HG03139 (cell line): ENCODE data around the gene BOK.

Source experiments
- ATAC-seq: cut with Tn5 transposase; IDR thresholded peaks from one replicate; pipeline ENCODE4 v1.9.1; 2021; ENCODE audit not compliant: unreplicated experiment

BOK gene

DNA sequence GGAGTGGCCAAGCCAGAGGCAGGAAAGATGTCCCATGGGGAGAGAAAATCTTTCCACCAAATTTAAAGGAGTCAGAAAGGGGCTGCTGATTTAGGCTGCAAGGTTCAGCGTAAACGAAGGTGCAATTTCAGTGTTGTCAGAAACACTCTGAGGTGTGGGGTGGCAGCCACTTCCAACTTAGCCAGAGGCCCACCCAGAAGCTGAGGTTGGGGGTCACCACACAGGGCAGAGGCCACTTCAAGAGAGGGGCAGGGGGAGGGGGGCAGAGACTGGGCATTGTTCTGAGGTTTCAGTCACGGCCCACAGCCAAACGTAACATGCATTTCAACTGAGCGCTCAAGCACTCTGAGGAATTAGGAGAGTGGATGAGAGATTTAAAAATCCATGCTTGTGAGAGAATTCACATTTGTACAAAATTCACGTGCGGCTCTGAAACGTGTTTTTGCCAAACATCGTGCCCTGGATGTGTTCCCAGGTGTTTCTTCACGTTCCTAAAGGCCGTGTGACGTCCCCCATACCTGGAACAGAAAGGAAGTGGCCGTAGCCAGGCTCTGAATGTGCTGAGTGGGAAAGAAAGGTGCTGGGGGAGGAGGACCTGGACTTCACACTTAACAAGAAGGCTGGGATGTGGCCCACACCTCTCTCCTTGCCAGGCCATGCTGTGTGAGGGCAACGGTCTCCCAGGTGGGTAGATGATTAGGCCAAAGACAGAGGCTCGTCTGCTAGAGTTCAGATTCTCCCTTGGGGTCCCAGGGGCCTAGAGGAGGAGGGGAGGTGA, 19.5 kb upstream of the BOK start:
- ATAC-seq = no peak

DNA sequence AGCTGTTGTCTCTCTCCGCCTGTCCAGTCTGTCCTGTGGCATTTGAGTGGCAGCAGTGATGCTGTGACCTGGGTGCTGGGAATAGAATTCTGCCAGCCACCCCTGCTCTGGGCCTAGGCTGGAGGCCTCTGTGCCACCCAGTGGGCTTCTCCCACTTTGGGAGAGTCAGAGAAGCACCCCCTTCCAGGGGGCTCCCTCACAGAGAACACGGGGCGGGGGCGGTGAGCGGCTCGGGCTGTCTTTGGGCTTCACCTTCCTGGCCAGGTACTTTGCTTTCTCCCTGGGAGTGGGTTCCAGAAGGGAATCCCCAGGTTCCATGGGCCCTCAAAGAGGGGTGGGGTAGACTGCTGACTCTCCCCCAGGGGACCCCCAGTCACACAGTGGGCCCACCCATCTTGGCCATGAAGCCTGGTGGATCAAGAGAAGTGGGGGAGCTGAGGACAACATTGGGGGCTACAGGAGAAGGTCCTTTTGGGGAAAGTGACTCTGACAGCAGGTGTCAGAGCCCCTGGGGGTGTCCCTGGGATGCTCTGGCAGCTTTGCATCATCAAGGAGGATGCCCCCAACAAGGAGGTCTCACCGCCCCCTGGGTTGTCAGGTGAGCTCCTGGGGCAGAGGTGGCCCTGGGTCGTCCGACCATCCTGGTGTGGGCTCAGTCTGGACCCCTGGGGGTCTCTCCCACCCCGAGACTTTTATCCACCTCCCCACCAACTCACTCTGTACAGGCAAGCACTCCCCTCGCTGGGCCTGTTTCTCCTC, 18.8 kb upstream of the BOK start:
- ATAC-seq = no peak

DNA sequence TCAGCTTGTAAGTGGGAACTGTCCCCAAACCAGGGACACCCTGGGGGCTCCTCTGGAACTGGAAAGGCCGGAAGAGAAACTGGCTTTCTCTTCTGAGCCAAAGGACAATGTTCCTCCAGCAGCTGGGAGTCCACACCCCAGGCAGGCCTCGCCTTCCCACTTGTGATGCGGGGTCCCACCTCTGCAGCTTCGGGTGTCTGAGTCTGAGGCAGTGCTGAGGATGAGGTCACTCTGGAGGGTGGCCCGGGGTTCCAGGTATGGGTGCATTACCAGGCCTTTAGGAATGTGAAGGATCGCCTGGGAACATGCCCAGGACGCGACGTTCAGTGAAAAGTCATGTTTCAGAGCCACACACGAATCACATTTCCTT, 18.2 kb upstream of the BOK start:
- no peak for ATAC-seq

DNA sequence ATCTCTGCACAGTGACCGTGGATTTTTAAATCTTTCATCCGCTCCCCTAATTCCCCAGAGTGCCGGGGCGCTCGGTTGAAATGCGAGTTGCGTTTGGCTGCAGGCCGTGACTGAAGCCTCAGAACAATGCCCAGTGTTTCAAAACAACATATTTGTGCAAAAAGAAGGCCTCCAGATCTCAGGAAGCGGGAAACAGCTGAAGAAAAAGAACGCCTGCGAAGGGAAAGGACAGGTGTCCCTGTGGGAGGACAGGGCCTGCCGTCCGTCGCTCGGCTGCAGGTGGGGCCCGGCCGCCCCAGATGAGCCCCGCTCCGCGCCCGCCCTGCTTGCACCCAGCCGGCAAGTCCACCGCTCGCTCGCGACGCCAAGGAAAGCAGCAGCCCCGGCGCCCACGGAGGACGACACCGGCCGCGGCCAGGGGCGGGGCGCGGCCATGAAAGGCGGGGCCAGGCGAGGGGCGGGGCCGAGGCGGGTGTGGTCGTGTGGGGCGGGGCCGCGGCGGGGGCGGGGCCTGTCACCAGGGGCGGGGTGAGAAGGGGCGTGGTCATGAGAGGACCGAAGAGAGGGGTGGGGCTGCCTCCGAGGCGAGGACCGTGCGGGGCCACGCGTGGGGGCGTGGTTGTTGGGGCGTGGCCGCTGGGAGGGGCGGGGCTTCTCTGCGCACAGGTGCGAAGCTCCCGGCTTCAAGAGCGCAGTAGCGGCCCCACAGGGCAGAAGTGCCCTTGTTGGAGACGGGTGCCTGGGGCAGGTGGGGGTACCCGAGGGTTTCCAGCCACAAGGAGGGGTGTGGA, 17.6 kb upstream of the BOK start:
- ATAC-seq = no peak

DNA sequence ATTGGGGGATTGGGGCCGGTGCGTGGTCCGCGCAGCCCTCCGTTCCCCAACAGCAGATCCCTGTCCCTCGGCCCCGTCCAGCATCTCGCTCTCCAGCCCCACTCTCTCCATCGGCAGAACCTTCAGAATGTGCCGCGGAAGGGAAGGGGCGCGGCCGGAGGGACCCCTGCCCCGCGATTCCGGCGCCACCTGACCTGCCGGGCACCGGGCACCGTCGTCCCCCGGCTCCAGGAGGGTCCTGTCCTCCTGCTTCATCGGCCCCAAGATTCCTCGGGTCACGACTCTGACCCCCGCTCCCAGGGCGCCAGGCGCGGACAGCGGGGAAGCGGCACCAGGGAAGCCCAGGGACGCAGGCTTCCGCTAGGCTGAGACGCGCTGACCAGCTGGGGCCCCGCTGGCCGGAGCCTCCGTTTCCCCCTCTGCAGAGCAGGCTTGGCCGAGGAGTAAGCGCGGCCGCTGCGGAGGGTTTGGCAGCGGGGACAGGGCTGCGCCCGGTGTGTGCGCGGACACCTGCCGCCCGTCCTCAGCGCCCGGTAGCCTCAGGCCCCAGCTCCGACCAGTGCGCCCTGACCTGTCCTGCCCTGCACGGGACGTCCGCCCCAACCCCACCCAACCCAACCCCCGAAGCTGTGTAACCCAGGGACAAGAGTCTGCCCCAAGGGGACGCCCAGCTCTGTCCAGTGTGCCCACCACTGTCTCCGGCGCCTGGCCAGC, 16.8 kb upstream of the BOK start:
- no peak for ATAC-seq

DNA sequence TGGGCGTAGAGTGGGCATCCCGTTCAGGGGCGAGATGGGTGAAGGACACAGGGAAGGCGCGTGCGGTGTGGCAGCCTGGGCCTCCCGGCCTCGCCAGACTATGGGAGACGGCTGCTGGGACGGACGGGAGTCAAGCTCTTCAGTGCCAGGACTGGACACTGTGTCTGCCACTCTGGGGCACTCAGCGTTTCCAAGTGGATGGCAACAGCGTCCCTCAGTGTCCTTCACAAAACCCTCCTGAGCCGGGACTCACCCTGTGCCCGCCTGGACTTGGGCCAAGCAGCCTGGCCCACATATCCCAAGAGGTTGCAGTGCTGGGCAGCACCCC, 16.3 kb upstream of the BOK start:
- no peak for ATAC-seq

DNA sequence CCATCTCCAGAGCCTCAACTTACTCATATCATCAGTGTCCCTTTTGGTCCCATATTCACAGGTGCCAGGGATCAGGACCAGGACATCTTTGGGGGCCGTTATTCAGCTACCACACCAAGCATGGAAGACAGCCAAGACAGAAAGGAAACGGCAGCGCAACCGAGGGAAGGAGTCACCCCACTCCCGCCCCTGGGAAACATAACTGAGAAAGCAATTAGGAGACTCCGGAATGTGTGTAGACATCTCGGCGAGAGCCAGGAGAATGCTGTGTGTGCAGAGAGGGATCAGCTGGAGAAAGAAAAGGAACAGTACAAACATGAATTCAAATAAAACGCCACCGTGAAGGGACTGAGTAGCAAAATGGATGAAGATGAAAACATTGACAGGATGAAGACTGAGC, 13.4 kb upstream of the BOK start:
- no peak for ATAC-seq

DNA sequence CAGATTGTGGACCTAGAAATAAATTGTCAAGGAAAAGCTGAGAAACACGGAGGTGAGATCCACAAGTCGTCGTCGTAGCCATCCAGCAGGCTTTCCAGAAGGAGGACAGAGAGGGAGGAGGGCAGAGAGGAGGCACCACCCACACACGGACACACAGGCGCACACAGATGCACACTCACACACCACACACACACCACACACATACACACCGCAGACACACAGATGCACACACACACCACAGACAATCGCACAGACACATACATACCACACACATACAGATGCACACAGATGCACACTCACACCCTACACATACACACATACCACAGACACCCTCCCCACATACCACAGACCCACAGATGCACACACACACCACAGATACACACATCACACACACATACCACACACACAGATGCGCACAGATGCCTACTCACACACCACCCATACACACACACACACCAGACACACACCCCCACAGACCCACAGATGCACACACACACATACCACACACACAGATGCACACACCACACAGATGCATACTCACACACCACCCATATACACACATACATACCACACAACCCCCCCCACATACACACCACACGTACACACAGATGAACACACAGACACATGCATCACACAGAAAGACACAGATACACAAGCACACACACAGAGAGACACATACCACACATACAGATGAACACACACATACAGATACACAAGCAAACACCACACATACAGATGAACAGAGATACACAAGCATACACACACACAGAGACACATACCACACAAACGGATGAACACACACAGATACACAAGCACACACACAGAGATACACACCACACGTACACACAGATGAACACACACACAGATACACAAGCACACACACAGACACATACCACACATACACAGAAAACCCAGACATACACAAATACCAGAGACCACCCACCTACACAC, 12.7 kb upstream of the BOK start:
- no peak for ATAC-seq

DNA sequence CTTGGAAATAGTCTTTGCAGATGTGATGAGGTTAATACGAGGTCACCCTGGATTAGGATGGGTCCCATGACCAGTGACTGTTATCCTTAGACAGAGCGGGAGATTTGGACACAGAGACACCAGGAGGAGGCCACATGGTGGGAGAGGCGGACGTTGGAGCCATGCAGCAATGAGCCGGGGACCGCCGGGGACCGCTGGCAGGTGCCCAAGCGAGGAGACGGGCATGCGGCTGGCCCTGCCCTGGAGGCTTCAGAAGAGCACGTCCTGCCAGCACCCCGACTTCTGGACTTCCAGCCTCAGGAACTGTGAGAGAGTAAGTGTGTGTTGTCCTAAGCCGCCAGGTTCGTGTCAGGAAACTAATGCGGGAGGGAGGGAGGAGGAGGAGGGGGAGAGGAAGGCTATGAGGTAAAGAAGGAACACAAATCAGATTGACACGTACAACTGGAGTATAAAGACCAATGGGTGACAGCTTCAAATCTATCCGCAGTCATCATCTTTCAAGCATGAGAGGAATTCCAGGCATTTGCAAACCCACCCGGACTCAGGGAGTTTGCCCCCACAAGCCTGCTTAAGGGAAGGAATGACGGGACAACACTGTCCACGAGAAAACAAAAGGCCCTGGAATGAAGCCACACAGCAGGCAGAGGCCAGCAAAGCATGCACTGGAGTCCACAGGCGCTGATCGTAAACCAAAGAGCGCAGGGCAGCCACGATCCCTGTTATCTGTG, 11.6 kb upstream of the BOK start:
- no peak for ATAC-seq

DNA sequence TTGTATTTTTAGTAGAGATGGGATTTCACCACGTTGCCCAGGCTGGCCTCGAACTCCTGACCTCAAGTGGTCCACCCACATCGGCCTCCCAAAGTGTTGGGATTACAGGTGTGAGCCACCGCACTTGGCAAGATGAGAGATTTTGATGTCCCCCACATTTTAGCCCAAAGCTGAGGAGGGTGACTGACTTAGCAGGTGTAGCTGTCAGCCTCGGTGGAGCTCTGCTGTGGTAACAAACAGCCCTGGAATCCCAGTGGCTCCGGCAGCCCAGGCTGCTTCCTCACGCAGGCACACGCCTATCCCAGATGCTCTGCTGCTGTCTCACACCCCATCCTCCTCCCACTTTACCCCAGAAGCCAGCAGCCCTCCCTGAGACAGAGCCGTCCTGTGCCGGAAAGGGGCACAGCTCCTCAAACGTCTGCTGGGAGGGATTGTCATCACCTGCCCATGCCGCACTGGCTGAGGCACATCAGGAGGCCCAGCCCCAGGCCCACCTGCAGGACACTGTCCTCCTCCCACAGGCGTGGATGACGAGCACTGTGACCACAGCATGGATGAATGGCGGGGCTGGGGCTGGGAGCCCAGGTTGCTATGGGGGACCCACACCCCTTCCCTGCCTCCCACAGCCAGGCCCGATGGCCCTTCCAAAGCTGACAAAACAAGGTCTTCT, 10.6 kb upstream of the BOK start:
- ATAC-seq = no peak

DNA sequence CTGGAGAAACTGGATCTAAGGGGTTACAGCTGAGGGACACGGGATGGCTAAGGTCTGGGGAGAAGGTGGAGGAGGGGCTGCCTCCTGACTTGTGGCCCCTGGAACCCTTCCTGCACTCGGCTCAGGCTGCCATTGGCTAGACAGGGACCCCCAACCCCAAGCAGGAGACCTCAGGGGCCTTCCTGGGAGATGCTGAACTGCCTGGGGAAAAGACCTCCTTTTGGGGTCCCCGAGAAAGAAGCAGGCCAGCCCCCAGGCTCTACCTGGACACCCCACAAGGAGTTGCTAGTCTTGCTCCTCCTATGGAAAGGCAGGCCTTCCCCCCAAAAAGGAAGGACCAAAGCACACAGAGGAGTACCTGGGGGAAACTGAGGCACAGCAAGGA, 10.1 kb upstream of the BOK start:
- ATAC-seq = no peak

DNA sequence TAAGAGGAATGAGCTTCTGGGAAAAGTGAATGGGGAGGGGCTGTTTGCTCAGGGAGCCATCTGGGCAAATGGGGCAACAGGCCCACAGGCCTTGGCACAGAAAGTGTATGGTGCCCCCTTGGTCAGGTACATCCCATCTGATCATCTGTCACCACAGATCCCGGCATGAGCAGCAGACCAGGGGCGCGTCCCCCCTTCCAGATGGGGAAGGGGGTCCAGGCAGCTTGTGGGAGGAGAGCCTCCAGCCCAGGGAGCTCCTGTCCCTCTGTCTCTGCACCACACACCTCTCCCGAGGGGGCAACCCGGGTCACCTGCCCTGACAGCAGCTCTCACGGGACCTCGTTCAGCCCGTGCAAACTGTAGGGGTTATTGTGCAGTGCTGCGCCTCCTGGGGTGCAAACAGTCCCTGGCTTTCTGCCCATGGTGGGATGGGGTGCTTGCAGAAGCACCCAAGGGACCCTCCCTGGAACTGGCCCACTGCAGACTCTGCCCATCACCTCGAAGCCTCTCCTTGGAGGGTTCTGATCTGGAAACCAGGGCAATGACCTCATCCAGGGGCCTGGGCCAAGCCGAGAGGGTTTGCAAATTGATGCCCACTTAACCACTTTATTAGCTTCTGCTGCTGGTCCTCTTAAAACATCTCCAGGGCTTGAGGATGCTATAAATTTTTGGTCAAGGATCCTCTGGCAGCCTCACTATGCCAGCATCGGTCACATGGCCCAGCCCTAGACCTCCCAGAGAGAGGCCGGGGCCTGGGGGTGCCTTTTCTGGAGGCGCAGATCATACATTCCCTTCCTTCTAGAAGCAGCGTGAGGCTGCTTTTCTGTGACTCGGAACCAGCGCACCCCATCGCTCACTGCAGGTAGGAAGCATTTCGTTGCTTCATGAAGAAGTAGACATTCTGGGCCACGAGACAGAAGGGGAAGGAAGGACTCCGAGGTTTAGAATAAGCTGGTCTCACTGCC, 7.6 kb upstream of the BOK start:
- no peak for ATAC-seq

DNA sequence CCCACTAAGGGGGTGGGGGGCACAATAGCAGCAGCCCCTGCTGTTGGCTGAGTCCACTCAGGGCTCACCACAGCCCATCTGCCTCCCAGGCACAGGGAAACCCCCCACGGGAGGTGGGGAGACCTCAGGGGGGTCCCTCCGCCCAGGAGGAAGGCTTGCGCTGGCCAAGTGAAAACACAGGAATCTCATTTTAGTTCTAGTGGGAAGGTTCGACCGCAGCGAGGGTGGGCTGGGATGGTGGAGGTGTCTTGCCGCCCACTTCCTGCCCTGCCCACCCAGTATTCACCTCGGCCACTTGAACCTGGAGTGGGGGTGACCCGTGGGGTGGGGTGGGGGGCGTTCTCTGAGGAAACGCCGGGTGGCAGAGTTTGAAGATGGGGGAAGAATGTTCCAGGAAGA, 6.9 kb upstream of the BOK start:
- no peak for ATAC-seq

DNA sequence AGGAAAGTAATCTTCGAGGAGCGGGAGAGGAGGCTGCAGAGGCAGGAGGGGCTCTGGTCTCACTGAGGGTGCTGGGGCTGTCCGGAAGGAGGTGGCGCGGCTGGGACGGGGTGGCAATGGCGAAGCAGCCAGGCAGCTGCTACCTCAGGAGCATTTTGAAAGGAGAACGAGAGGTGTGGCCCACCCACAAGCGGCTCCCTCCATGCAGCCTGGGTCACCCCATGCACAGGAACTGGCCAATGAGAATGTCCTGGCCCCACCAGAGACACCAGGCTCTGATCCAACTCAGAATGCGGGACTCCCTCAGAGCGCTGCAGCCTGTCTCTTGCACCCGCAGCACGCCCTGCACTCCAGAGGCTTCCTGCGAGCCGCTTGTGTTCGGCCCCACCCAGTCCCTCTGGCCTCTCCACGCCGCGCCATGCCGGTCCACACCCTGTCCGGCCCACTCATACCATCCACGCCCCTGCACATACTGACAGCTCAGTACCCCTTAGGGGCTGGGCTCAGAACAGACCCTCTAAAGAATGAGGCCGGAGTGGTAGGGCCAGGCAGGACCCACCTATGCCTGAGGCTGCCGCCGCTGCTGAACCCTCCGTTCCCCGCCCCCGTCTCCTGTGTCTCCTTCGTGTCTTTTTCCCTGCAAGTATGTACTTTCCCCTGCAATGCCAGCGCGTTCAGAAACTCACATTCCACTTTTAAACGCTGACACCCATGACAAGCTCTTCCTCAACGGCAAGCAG, 6.4 kb upstream of the BOK start:
- no peak for ATAC-seq

DNA sequence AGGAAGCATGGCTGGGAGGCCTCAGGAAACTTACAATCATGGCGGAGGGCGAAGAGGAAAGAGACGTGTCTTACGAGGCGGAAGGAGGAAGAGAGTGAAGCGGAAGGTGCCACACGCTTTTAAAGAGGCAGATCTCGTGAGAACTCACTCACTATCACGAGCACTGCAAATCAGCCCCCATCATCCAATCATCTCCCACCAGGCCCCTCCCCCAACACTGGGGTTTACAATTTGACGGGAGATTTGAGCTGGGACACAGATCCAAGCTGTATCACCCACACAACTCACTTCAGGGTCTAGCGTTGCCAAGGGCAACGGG, 5.1 kb upstream of the BOK start:
- ATAC-seq = no peak

DNA sequence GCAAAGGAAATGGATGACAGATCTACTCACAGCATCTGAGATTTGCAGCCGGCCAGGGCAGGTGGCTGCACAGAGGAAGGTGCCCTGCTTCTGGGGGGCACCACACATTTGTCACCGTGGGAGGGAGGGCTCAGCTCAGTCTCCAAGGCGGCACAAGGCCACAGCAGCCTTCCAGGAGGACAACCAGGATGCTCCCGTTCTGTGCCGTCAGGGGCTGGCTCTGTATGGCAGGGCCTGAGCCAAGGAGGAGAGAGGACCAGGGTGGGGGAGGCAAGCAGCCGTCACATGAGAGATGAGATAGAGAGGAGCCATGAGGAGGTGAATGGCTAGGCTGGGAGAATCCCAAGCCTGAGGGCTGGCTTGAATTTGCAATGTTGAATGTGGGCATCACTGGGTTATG, 4.6 kb upstream of the BOK start:
- no peak for ATAC-seq

DNA sequence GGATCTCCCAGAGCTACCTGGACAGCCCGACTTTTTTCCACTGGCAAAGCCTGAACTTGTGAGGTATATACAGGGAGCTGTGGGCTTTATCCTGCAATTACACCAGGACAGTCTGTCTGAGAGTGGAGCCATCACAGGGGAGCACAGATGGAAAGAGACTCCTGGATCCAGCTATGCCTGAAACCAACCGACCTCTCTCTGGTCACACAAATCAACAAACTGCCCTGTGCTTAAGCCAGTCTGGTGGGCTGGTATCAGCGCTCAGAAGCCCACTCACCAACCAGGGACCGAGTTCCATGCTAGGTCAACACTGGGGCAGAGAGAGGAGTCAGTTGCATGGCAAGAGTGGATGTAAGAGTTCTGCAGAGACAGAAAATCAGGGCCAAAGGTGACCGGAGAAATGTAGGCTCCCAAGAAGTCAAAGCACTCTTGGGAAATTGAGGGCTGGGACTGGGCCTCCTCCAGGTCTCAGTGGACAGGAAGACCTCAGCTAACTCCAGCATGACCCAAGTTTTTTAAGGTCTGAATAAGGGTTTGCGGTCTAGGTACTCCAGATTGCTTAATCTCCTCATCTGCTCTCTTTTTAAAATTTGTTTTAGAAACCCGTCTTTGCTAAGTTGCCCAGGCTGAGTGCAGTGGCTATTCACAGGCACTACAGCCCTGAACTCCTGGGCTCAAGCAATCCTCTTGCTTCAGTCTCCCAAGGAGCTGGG, 3.8 kb upstream of the BOK start:
- ATAC-seq = no peak
